ENCODE data around the gene RPN2. TPM values are rescaled to one million over a fixed set of nuclear protein-coding genes. Genes with fewer than 3 reads are reported as not detected.

RPN2 gene
- total and polyA plus RNA-seq, 11 donors, result 36.3 to 206 (median 105) TPM

DNA sequence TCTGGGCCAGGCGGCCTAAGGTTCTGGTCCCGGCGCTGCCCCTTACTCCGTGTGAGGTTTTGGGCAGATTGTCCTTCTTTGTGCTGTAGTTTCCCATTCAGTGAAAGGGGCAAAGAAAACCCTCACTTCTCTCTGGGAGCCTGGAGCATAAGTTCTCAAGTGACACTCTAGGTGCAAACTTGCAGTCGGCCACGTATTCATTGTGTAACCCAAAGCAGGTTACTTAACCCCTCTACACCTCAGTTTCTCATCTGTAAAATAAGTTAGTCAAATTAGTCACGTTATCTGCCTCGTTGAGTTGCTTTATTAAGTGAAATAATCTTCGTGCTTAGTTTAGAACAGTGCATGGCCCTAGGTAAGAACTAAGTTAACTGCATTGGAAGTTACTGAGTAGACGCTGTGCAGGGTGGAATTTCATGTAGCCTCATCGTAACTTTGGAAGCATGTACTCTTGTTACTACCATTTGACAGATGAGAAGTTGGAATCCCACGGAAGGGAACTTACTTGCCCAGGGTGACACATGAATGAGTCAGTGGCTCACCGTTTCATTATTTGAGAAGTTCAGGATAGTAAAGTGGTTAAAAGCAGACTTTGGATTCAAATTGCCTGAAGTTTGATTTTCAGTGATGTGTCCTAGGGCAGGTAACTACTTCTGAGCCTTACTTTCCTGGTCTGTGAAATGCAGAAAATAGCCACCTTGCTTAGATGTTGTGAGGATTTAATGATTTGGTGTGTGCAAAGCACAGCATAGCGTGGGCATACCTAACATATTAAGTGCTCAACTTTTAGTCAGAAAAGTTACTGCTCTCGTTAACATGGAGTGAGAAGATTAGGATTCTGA, 774 bp downstream of the RPN2 start:
- intact Hi-C loops (cut with DNase I), result loop anchor here in 1 of 10 donors (5.0 kb wide), 1 partner anchor 228 kb away; the partner anchor contains the start of gene SAMHD1

GRCh38 chr20:37185686-37186085, 6.6 kb downstream of the RPN2 start:
- 90 to 98% (median 93%) methylated on average over 4 to 5 of the region's 5 CpGs for WGBS, 4 donors
- DNase-seq, result no peak
- intact Hi-C loops (cut with DNase I), result no loop called here
- no peaks in the 10 kb centered on the region for H3K27me3 ChIP-seq
- peak overlapping the region in 1 of 12 donors; percentile 28 for H3K27ac ChIP-seq
- H3K4me3 ChIP-seq, result no peak overlapping the region
- peak in 2 of 4 donors; percentile 32 to 51 for ATAC-seq
- peaks cover 0 to 71% (median 57%) of the 10 kb centered on the region in 9 donors for H3K36me3 ChIP-seq
- TF ChIP-seq CTCF (IDR thresholded peaks at IDR 0.05) (no peak), POLR2A (IDR thresholded peaks at IDR 0.05) (no peak)
- no peaks in the 10 kb centered on the region for H3K9me3 ChIP-seq
- peaks cover 0 to 50% (median 13%) of the 10 kb centered on the region in 12 donors for H3K4me1 ChIP-seq

More for the DNA sequence above, 774 bp downstream of the RPN2 start:
- Histone ChIP-seq H3K4me1 (peaks cover 6 to 40% (median 19%) of the 10 kb centered on the region in 12 donors), H3K9me3 (no peaks in the 10 kb centered on the region), H3K36me3 (peaks cover 0 to 24% (median 12%) of the 10 kb centered on the region in 9 donors), H3K27ac (peak overlapping the region; percentile 90 to 100 (median 96)), H3K4me3 (peak overlapping the region; percentile 63 to 94 (median 81)), H3K27me3 (no peaks in the 10 kb centered on the region)
- TF ChIP-seq POLR2A (IDR thresholded peaks at IDR 0.05), result no peak
- no peak for TF ChIP-seq CTCF (IDR thresholded peaks at IDR 0.05)
- no peak for DNase-seq
- no peak for ATAC-seq
- WGBS, 4 donors, result 9 to 12% (median 11%) methylated on average over 13 to 15 of the region's 15 CpGs

DNA sequence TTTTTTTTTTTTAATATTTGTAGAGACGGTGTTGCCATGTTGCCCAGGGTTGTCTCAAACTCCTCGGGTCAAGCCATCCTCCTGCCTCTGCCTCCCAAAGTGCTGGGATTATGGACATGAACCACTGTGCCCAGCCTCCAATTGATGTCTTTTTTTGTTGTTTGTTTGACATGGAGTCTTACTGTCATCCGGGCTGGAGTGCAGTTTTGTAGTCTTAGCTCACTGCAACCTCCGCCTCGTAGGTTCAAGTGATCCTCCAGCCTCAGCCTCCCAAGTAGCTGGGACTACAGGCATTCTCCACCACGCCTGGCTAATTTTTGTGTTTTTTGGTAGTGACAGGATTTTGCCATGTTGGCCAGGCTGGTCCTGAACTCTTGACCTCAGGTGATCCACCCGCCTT, 9.7 kb downstream of the RPN2 start:
- TF ChIP-seq CTCF (IDR thresholded peaks at IDR 0.05) (no peak), POLR2A (IDR thresholded peaks at IDR 0.05) (no peak)
- intact Hi-C loops (cut with DNase I), result no loop called here
- Histone ChIP-seq H3K27me3 (no peaks in the 10 kb centered on the region), H3K4me3 (no peak overlapping the region), H3K27ac (no peak overlapping the region), H3K9me3 (no peaks in the 10 kb centered on the region), H3K4me1 (peaks cover 0 to 56% (median 20%) of the 10 kb centered on the region in 12 donors), H3K36me3 (peaks cover 0 to 64% (median 44%) of the 10 kb centered on the region in 9 donors)
- ATAC-seq, result no peak
- 84 to 95% (median 93%) methylated on average over 6 to 7 of the region's 7 CpGs for WGBS, 4 donors
- DNase-seq, result no peak

GRCh38 chr20:37189416-37190016, 10.4 kb downstream of the RPN2 start:
- Histone ChIP-seq H3K4me1 (peaks cover 0 to 58% (median 22%) of the 10 kb centered on the region in 12 donors), H3K36me3 (peaks cover 0 to 57% (median 37%) of the 10 kb centered on the region in 9 donors), H3K27ac (peak overlapping the region in 1 of 12 donors; percentile 5), H3K27me3 (no peaks in the 10 kb centered on the region), H3K9me3 (no peaks in the 10 kb centered on the region), H3K4me3 (no peak overlapping the region)
- 39 to 49% (median 47%) methylated on average over 6 of the region's 6 CpGs for WGBS, 4 donors
- ATAC-seq, result no peak
- no peak for TF ChIP-seq POLR2A (IDR thresholded peaks at IDR 0.05)
- TF ChIP-seq CTCF (IDR thresholded peaks at IDR 0.05), result no peak
- intact Hi-C loops (cut with DNase I), result loop anchor here in 7 of 10 donors (5.0 to 10.0 kb wide), 3 partner anchors 195 to 343 kb away; partner anchors contain the start of gene BLCAP (in 1 of the 7)
- DNase-seq, result no peak

Measured in heart left ventricle (tissue), 16 donors.